Measurements from ENCODE around the gene ERGIC1. TPM values are rescaled to one million over a fixed set of nuclear protein-coding genes. Genes with fewer than 3 reads are reported as not detected.

The ERGIC1 gene
- total and polyA plus RNA-seq, 2 of the 13 experiments (the other 11 are each of a cell fraction or from before 2014, with no cell fraction given), result 78.5 to 184 TPM

- TF ChIP-seq, protein P1, sequence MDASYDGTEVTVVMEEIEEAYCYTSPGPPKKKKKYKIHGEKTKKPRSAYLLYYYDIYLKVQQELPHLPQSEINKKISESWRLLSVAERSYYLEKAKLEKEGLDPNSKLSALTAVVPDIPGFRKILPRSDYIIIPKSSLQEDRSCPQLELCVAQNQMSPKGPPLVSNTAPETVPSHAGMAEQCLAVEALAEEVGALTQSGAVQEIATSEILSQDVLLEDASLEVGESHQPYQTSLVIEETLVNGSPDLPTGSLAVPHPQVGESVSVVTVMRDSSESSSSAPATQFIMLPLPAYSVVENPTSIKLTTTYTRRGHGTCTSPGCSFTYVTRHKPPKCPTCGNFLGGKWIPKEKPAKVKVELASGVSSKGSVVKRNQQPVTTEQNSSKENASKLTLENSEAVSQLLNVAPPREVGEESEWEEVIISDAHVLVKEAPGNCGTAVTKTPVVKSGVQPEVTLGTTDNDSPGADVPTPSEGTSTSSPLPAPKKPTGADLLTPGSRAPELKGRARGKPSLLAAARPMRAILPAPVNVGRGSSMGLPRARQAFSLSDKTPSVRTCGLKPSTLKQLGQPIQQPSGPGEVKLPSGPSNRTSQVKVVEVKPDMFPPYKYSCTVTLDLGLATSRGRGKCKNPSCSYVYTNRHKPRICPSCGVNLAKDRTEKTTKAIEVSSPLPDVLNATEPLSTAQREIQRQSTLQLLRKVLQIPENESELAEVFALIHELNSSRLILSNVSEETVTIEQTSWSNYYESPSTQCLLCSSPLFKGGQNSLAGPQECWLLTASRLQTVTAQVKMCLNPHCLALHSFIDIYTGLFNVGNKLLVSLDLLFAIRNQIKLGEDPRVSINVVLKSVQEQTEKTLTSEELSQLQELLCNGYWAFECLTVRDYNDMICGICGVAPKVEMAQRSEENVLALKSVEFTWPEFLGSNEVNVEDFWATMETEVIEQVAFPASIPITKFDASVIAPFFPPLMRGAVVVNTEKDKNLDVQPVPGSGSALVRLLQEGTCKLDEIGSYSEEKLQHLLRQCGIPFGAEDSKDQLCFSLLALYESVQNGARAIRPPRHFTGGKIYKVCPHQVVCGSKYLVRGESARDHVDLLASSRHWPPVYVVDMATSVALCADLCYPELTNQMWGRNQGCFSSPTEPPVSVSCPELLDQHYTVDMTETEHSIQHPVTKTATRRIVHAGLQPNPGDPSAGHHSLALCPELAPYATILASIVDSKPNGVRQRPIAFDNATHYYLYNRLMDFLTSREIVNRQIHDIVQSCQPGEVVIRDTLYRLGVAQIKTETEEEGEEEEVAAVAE (CRISPR knock-in tag; IDR thresholded peaks at IDR 0.05; ENCODE audit: borderline replicate concordance), result no peak
- no peak for TF ChIP-seq REXO4 (CRISPR knock-in tag; IDR thresholded peaks at IDR 0.05; ENCODE audit: borderline replicate concordance)
Measured at GRCh38 chr5:172946146-172946545, 112.1 kb downstream of the ERGIC1 start (continued).

DNA sequence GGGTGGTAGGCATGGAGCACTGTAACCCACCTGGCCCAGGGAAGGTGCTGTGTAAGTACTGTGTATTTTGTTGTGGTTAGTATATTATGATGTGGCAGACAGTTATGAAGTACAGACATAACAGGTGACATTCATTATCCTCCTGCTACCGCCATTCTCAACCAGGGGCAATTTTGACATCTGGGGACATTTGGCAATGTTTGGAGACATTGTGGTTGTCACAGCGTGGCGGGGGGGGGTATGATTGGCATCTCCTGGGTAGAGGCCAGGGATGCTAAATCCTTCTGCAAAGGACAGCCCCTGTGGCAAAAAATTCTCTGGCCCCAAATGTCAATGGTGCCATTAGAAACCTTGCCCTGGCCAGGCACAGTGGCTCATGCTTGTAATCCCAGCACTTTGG, 115.4 kb downstream of the ERGIC1 start:
- Histone ChIP-seq H3K36me3 (replicated peaks in 1 of 2; ENCODE audit: control insufficient read depth in 1 of 2, insufficient read depth in 2 of 2, low read length in 2 of 2) (peaks cover 15 to 46% of the 10 kb centered on the region in 2 experiments), H3K9me3 (ENCODE audit: low read length) (no peaks in the 10 kb centered on the region), H3K4me3 (replicated peaks in 1 of 3; ENCODE audit: insufficient read depth in 1 of 3, low read depth in 2 of 3, low read length in 3 of 3) (no peak overlapping the region), H3K27ac (ENCODE audit: extremely low read length, insufficient read depth, low read length) (no peak overlapping the region), H3K79me2 (ENCODE audit: insufficient read depth, low read length) (no peaks in the 10 kb centered on the region), H3K27me3 (ENCODE audit: control insufficient read depth in 1 of 2, insufficient read depth in 2 of 2, low read length in 2 of 2) (no peaks in the 10 kb centered on the region), H3K4me2 (ENCODE audit: low read depth, low read length) (no peak overlapping the region), H3K4me1 (ENCODE audit: insufficient read depth, low read length) (no peaks in the 10 kb centered on the region), H2AFZ (ENCODE audit: low read length) (no peak overlapping the region), H4K20me1 (ENCODE audit: insufficient read depth, low read length) (no peaks in the 10 kb centered on the region), H3K9ac (ENCODE audit: insufficient read depth, low read depth, low read length) (no peak overlapping the region)
- ATAC-seq, result no peak
- intact Hi-C loops (cut with micrococcal nuclease; ENCODE audit: unreplicated experiment) (no loop called here), in situ Hi-C loops (cut with HindIII; ENCODE audit: extremely low pct_ligation_motif_present, low pct_unique_long_range_greater_than_20kb) (no loop called here)
- POLR2A ChIA-PET, result no interaction called here
- FAIRE-seq, result no peak
- DNase-seq (ENCODE audit: low spot score), result no peak
- CTCF ChIA-PET (ENCODE audit: low intra/inter-chr PET ratio, low total read pairs), result no interaction called here
- BruUV-seq (replicated peaks), result no TSS peak
- 91% methylated on average over 3 of the region's 3 CpGs for WGBS (ENCODE audit: low lambda C conversion rate)
- TF ChIP-seq AKAP8 (CRISPR knock-in tag; IDR thresholded peaks at IDR 0.05), result no peak
- TF ChIP-seq POLR2A (IDR thresholded peaks at IDR 0.05; ENCODE audit: insufficient read depth in 1 of 2, low read depth in 2 of 2, low read length in 2 of 2), result no peak
- no peak for TF ChIP-seq ELF3 (CRISPR knock-in tag; IDR thresholded peaks at IDR 0.05)
- TF ChIP-seq, protein P2, sequence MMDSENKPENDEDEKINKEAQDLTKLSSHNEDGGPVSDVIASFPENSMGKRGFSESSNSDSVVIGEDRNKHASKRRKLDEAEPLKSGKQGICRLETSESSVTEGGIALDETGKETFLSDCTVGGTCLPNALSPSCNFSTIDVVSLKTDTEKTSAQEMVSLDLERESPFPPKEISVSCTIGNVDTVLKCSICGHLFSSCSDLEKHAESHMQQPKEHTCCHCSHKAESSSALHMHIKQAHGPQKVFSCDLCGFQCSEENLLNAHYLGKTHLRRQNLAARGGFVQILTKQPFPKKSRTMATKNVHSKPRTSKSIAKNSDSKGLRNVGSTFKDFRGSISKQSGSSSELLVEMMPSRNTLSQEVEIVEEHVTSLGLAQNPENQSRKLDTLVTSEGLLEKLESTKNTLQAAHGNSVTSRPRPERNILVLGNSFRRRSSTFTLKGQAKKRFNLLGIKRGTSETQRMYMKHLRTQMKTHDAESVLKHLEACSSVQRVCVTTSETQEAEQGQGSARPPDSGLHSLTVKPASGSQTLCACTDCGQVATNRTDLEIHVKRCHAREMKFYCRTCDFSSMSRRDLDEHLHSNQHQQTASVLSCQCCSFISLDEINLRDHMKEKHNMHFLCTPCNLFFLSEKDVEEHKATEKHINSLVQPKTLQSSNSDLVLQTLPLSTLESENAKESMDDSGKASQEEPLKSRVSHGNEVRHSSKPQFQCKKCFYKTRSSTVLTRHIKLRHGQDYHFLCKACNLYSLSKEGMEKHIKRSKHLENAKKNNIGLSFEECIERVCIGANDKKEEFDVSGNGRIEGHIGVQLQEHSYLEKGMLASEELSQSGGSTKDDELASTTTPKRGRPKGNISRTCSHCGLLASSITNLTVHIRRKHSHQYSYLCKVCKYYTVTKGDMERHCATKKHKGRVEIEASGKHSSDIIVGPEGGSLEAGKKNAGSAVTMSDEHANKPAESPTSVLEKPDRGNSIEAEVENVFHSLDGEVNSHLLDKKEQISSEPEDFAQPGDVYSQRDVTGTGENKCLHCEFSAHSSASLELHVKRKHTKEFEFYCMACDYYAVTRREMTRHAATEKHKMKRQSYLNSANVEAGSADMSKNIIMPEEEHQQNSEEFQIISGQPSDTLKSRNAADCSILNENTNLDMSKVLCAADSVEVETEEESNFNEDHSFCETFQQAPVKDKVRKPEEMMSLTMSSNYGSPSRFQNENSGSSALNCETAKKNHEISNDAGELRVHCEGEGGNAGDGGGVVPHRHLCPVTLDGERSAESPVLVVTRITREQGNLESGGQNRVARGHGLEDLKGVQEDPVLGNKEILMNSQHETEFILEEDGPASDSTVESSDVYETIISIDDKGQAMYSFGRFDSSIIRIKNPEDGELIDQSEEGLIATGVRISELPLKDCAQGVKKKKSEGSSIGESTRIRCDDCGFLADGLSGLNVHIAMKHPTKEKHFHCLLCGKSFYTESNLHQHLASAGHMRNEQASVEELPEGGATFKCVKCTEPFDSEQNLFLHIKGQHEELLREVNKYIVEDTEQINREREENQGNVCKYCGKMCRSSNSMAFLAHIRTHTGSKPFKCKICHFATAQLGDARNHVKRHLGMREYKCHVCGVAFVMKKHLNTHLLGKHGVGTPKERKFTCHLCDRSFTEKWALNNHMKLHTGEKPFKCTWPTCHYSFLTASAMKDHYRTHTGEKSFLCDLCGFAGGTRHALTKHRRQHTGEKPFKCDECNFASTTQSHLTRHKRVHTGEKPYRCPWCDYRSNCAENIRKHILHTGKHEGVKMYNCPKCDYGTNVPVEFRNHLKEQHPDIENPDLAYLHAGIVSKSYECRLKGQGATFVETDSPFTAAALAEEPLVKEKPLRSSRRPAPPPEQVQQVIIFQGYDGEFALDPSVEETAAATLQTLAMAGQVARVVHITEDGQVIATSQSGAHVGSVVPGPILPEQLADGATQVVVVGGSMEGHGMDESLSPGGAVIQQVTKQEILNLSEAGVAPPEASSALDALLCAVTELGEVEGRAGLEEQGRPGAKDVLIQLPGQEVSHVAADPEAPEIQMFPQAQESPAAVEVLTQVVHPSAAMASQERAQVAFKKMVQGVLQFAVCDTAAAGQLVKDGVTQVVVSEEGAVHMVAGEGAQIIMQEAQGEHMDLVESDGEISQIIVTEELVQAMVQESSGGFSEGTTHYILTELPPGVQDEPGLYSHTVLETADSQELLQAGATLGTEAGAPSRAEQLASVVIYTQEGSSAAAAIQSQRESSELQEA (CRISPR knock-in tag; IDR thresholded peaks at IDR 0.05; ENCODE audit: not compliant biosample characterization), result no peak
- no peak for TF ChIP-seq MXD3 (CRISPR knock-in tag; IDR thresholded peaks at IDR 0.05)
- TF ChIP-seq, protein P3, sequence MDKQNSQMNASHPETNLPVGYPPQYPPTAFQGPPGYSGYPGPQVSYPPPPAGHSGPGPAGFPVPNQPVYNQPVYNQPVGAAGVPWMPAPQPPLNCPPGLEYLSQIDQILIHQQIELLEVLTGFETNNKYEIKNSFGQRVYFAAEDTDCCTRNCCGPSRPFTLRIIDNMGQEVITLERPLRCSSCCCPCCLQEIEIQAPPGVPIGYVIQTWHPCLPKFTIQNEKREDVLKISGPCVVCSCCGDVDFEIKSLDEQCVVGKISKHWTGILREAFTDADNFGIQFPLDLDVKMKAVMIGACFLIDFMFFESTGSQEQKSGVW (CRISPR knock-in tag; IDR thresholded peaks at IDR 0.05; ENCODE audit: borderline replicate concordance), result no peak
- TF ChIP-seq NFIB (CRISPR knock-in tag; IDR thresholded peaks at IDR 0.05; ENCODE audit: borderline replicate concordance), result no peak
- TF ChIP-seq RBAK (CRISPR knock-in tag; IDR thresholded peaks at IDR 0.05), result no peak
